ENCODE results near the gene TTR. TPM values are rescaled to one million over a fixed set of nuclear protein-coding genes. Genes with fewer than 3 reads are reported as not detected.

TTR gene
- total RNA-seq, 4 donors from 2014 or later: not detected

GRCh38 chr18:31636387-31636786 lies 44.7 kb downstream of the TTR start:
- TF ChIP-seq POLR2AphosphoS5 (IDR thresholded peaks at IDR 0.05) (no peak), CTCF (IDR thresholded peaks at IDR 0.05) (no peak), EP300 (IDR thresholded peaks at IDR 0.05) (no peak), POLR2A (IDR thresholded peaks at IDR 0.05) (no peak)
- Histone ChIP-seq H3K36me3 (no peaks in the 10 kb centered on the region), H3K27ac (no peak overlapping the region), H3K4me3 (no peak overlapping the region), H3K9me3 (no peaks in the 10 kb centered on the region), H3K27me3 (no peaks in the 10 kb centered on the region), H3K4me1 (no peaks in the 10 kb centered on the region)
- ATAC-seq: no peak

- Histone ChIP-seq H3K27me3 (no peaks in the 10 kb centered on the region), H3K9me3 (no peaks in the 10 kb centered on the region), H3K36me3 (no peaks in the 10 kb centered on the region), H3K4me1 (peaks cover 0 to 1% (median 0%) of the 10 kb centered on the region in 3 donors), H3K27ac (no peak overlapping the region), H3K4me3 (no peak overlapping the region)
- no peak for ATAC-seq
- WGBS, 2 donors (ENCODE audit: low coverage in 1 of 2): 81 to 91% methylated on average over 3 of the region's 3 CpGs
- TF ChIP-seq POLR2AphosphoS5 (IDR thresholded peaks at IDR 0.05) (no peak), EP300 (IDR thresholded peaks at IDR 0.05) (no peak), POLR2A (IDR thresholded peaks at IDR 0.05) (no peak), CTCF (IDR thresholded peaks at IDR 0.05) (no peak)
These were observed 45.8 kb downstream of the TTR start for GRCh38 chr18:31637445-31637844.

GRCh38 chr18:31643003-31643402 lies 51.3 kb downstream of the TTR start:
- H3K4me1 ChIP-seq: peaks cover 0 to 33% (median 12%) of the 10 kb centered on the region in 3 donors

GRCh38 chr18:31645411-31645810 lies 53.7 kb downstream of the TTR start:
- Histone ChIP-seq H3K27me3 (no peaks in the 10 kb centered on the region), H3K27ac (no peak overlapping the region), H3K4me3 (no peak overlapping the region), H3K4me1 (peaks cover 0 to 44% (median 12%) of the 10 kb centered on the region in 3 donors), H3K9me3 (no peaks in the 10 kb centered on the region), H3K36me3 (no peaks in the 10 kb centered on the region)
- TF ChIP-seq POLR2A (IDR thresholded peaks at IDR 0.05) (no peak), EP300 (IDR thresholded peaks at IDR 0.05) (no peak), POLR2AphosphoS5 (IDR thresholded peaks at IDR 0.05) (no peak), CTCF (IDR thresholded peaks at IDR 0.05) (no peak)
- no peak for ATAC-seq
- WGBS, 2 donors (ENCODE audit: low coverage in 1 of 2): 90 to 94% methylated on average over 4 of the region's 4 CpGs

More at GRCh38 chr18:31643003-31643402, 51.3 kb downstream of the TTR start:
- H3K27me3 ChIP-seq: no peaks in the 10 kb centered on the region
- no peak overlapping the region for H3K4me3 ChIP-seq
- TF ChIP-seq CTCF (IDR thresholded peaks at IDR 0.05) (no peak), POLR2AphosphoS5 (IDR thresholded peaks at IDR 0.05) (no peak), POLR2A (IDR thresholded peaks at IDR 0.05) (no peak)
- no peak for ATAC-seq
- H3K36me3 ChIP-seq: no peaks in the 10 kb centered on the region
- H3K27ac ChIP-seq: no peak overlapping the region
- WGBS, 2 donors (ENCODE audit: low coverage in 1 of 2): 75 to 90% methylated on average over 4 of the region's 4 CpGs
- no peaks in the 10 kb centered on the region for H3K9me3 ChIP-seq

- WGBS, 2 donors (ENCODE audit: low coverage in 1 of 2): 49 to 63% methylated on average over 5 to 7 of the region's 7 CpGs
- TF ChIP-seq EP300 (IDR thresholded peaks at IDR 0.05) (no peak), CTCF (IDR thresholded peaks at IDR 0.05) (no peak), POLR2AphosphoS5 (IDR thresholded peaks at IDR 0.05) (no peak), POLR2A (IDR thresholded peaks at IDR 0.05) (no peak)
- Histone ChIP-seq H3K27ac (peak overlapping the region in 3 of 4 donors; percentile 30 to 49 (median 48)), H3K4me1 (peaks cover 0 to 44% (median 12%) of the 10 kb centered on the region in 3 donors), H3K9me3 (no peaks in the 10 kb centered on the region), H3K36me3 (no peaks in the 10 kb centered on the region), H3K4me3 (no peak overlapping the region), H3K27me3 (no peaks in the 10 kb centered on the region)
- ATAC-seq: no peak
These were observed 54.9 kb downstream of the TTR start for GRCh38 chr18:31646332-31647126.
